Sigmoid colon (tissue), 7 donors: ENCODE results near the gene RNF215. TPM values are rescaled to one million over a fixed set of nuclear protein-coding genes. Genes with fewer than 3 reads are reported as not detected.

Experiments used
- DNase-seq: peaks from one replicate; pipeline ENCODE4 v3.0.0-alpha.2; 2019
- H3K27ac ChIP-seq, 4 donors: fragments of 200-600 bp; sonication (generic); one replicate each; pipeline ENCODE4 v1.5.1; 2016 to 2019; ENCODE audit warnings: mild to moderate bottlenecking in 1 of 4
- H3K27me3 ChIP-seq, 3 donors: fragments of 200-600 bp; sonication (generic); one replicate each; pipeline ENCODE4 v1.5.1; 2019; ENCODE audit warnings: mild to moderate bottlenecking in 1 of 3
- H3K36me3 ChIP-seq, 4 donors: fragments of 200-600 bp; sonication (generic); one replicate each; pipeline ENCODE4 v1.5.1; 2016 to 2019
- H3K4me1 ChIP-seq, 4 donors: fragments of 200-600 bp; sonication (generic); one replicate each; pipeline ENCODE4 v1.5.1; 2017 to 2019
- H3K4me3 ChIP-seq, 4 donors: fragments of 200-600 bp; sonication (generic); one replicate each; pipeline ENCODE4 v1.5.1; 2017 to 2019; ENCODE audit warnings: mild to moderate bottlenecking in 2 of 4, moderate library complexity in 1 of 4
- H3K9me3 ChIP-seq, 4 donors: fragments of 200-600 bp in 3 of 4; sonication (generic) in 3 of 4; one replicate each; pipeline versions ENCODE4 v1.5.1 to v1.6.1; 2013 to 2019
- EP300 ChIP-seq, 4 donors: sonication (generic); formaldehyde crosslinking; IDR thresholded peaks; one replicate each; pipeline ENCODE4 v1.6.1; 2017; ENCODE audit warnings: antibody characterized with exemption in 4 of 4
- POLR2A ChIP-seq, 2 donors: fragments of 450-650 bp; IDR thresholded peaks; one replicate each; pipeline ENCODE4 v1.6.1; 2016; ENCODE audit warnings: antibody characterized with exemption in 2 of 2, mild to moderate bottlenecking in 2 of 2, moderate library complexity in 2 of 2
- POLR2AphosphoS5 ChIP-seq, 4 donors: sonication (generic); formaldehyde crosslinking; IDR thresholded peaks; one replicate each; pipeline ENCODE4 v1.6.1; 2017; ENCODE audit warnings: antibody characterized with exemption in 4 of 4
- WGBS, 2 donors: extraction: QIAGEN DNeasy Blood & Tissue Kit; methylation state at CpG; one replicate each; pipeline ENCODE4 v1.1.7; 2013; 5-methylcytosine and 5-hydroxymethylcytosine counted together
- intact Hi-C: fragments of 100-400 bp; cut with DNase I; formaldehyde crosslinking; loops from one replicate; pipeline ENCODE4 v1.15.1; 2023
- polyA plus RNA-seq, 3 donors: library from polyadenylated mRNA; stranded (reverse); fragments of 200-250 nt; gene quantifications; one replicate each; pipeline ENCODE4 v1.2.3, GENCODE V29; 2013
- total RNA-seq, 4 donors: library from RNA; depleted of rRNA; stranded (reverse); fragments of >200 nt; gene quantifications; one replicate each; pipeline ENCODE4 v1.1.0, GENCODE V29; 2016
- TF ChIP-seq, protein P1 (sequence below), 4 experiments: fragments of 450-650 bp in 3 of 4; fragments of 200-600 bp in 1 of 4; IDR thresholded peaks; one replicate each; pipeline ENCODE4 v1.5.1; 2016 to 2019; ENCODE audit warnings: antibody characterized with exemption in 4 of 4, mild to moderate bottlenecking in 3 of 4, moderate library complexity in 2 of 4
- donor health status: healthy with polysubstance abuse.
- donor health status: Bipolar disorder and iron deficiency.
- donor health status: healthy.

RNF215 gene
- total and polyA plus RNA-seq, 7 donors: 0.92 to 21.6 (median 12.2) TPM

- Histone ChIP-seq H3K4me3 (no peak overlapping the region), H3K4me1 (peaks cover 0 to 4% (median under 1%) of the 10 kb centered on the region in 4 donors), H3K27ac (no peak overlapping the region), H3K27me3 (no peaks in the 10 kb centered on the region), H3K9me3 (no peaks in the 10 kb centered on the region), H3K36me3 (no peaks in the 10 kb centered on the region)
- intact Hi-C loops: no loop called here
- DNase-seq: no peak
- TF ChIP-seq, protein P1, sequence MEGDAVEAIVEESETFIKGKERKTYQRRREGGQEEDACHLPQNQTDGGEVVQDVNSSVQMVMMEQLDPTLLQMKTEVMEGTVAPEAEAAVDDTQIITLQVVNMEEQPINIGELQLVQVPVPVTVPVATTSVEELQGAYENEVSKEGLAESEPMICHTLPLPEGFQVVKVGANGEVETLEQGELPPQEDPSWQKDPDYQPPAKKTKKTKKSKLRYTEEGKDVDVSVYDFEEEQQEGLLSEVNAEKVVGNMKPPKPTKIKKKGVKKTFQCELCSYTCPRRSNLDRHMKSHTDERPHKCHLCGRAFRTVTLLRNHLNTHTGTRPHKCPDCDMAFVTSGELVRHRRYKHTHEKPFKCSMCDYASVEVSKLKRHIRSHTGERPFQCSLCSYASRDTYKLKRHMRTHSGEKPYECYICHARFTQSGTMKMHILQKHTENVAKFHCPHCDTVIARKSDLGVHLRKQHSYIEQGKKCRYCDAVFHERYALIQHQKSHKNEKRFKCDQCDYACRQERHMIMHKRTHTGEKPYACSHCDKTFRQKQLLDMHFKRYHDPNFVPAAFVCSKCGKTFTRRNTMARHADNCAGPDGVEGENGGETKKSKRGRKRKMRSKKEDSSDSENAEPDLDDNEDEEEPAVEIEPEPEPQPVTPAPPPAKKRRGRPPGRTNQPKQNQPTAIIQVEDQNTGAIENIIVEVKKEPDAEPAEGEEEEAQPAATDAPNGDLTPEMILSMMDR (IDR thresholded peaks at IDR 0.05): no peak
- TF ChIP-seq EP300 (IDR thresholded peaks at IDR 0.05) (no peak), POLR2A (IDR thresholded peaks at IDR 0.05) (no peak), POLR2AphosphoS5 (IDR thresholded peaks at IDR 0.05) (no peak)
- 82 to 84% methylated on average over 7 of the region's 7 CpGs for WGBS, 2 donors
These were observed 24.4 kb downstream of the RNF215 start for GRCh38 chr22:30362651-30363281.

GRCh38 chr22:30361916-30362650 lies 25.1 kb downstream of the RNF215 start:
- no peak for DNase-seq
- intact Hi-C loops: no loop called here

GRCh38 chr22:30358541-30358940 lies 28.7 kb downstream of the RNF215 start:
- whole genome bisulfite sequencing, 2 donors: 94% methylated on average over 6 of the region's 6 CpGs
- H3K4me1 ChIP-seq: peaks cover 0 to 40% (median 33%) of the 10 kb centered on the region in 4 donors
- intact Hi-C loops: no loop called here

More at GRCh38 chr22:30361916-30362650, 25.1 kb downstream of the RNF215 start:
- WGBS, 2 donors: 83 to 89% methylated on average over 10 of the region's 10 CpGs
- H3K27ac ChIP-seq: no peak overlapping the region
- H3K9me3 ChIP-seq: no peaks in the 10 kb centered on the region
- no peaks in the 10 kb centered on the region for H3K27me3 ChIP-seq
- peaks cover 0 to 10% (median 7%) of the 10 kb centered on the region in 4 donors for H3K4me1 ChIP-seq
- TF ChIP-seq EP300 (IDR thresholded peaks at IDR 0.05): no peak
- no peak overlapping the region for H3K4me3 ChIP-seq
- no peaks in the 10 kb centered on the region for H3K36me3 ChIP-seq

GRCh38 chr22:30357650-30358215 lies 29.5 kb downstream of the RNF215 start:
- no peak overlapping the region for H3K27ac ChIP-seq
- no peaks in the 10 kb centered on the region for H3K9me3 ChIP-seq
- intact Hi-C loops: loop anchor here (2.0 kb wide), 2 partner anchors 29 to 31 kb away; partner anchors contain the start of genes RNF215 and TBC1D10A
- peak overlapping the region in 1 of 4 donors; percentile 69 for H3K4me3 ChIP-seq
- H3K36me3 ChIP-seq: peaks cover 0 to 11% (median 2%) of the 10 kb centered on the region in 4 donors
- no peaks in the 10 kb centered on the region for H3K27me3 ChIP-seq
- H3K4me1 ChIP-seq: peaks cover 0 to 41% (median 36%) of the 10 kb centered on the region in 4 donors
- no peak for DNase-seq
- 72 to 76% methylated on average over 22 of the region's 22 CpGs for WGBS, 2 donors
- TF ChIP-seq POLR2AphosphoS5 (IDR thresholded peaks at IDR 0.05): no peak
- TF ChIP-seq EP300 (IDR thresholded peaks at IDR 0.05): no peak
- TF ChIP-seq, protein P1 (IDR thresholded peaks at IDR 0.05): no peak
- no peak for TF ChIP-seq POLR2A (IDR thresholded peaks at IDR 0.05)

More at GRCh38 chr22:30358541-30358940, 28.7 kb downstream of the RNF215 start:
- TF ChIP-seq EP300 (IDR thresholded peaks at IDR 0.05) (no peak), POLR2A (IDR thresholded peaks at IDR 0.05) (no peak), POLR2AphosphoS5 (IDR thresholded peaks at IDR 0.05) (no peak)
- TF ChIP-seq, protein P1 (IDR thresholded peaks at IDR 0.05): no peak
- Histone ChIP-seq H3K36me3 (peaks cover 0 to 5% (median 0%) of the 10 kb centered on the region in 4 donors), H3K4me3 (no peak overlapping the region), H3K9me3 (no peaks in the 10 kb centered on the region), H3K27ac (no peak overlapping the region), H3K27me3 (no peaks in the 10 kb centered on the region)
- no peak for DNase-seq

GRCh38 chr22:30357236-30357570 lies 30.0 kb downstream of the RNF215 start:
- WGBS, 2 donors: 4 to 5% methylated on average over 9 of the region's 9 CpGs
- intact Hi-C loops: loop anchor here (2.0 kb wide), 2 partner anchors 30 kb away; partner anchors contain the start of genes RNF215 and TBC1D10A
- Histone ChIP-seq H3K36me3 (peaks cover 4 to 16% (median 8%) of the 10 kb centered on the region in 4 donors), H3K27me3 (no peaks in the 10 kb centered on the region), H3K27ac (peak overlapping the region; percentile 94 to 97 (median 96)), H3K4me3 (peak overlapping the region; percentile 69 to 91 (median 77)), H3K4me1 (peaks cover 0 to 41% (median 37%) of the 10 kb centered on the region in 4 donors), H3K9me3 (no peaks in the 10 kb centered on the region)
- DNase-seq: no peak
- TF ChIP-seq, protein P1 (IDR thresholded peaks at IDR 0.05): no peak
- TF ChIP-seq POLR2AphosphoS5 (IDR thresholded peaks at IDR 0.05): no peak
- TF ChIP-seq POLR2A (IDR thresholded peaks at IDR 0.05): no peak
